IPS-NIHi7 (cell line): ENCODE measurements around the gene SUGCT.

Source experiments
- DNase-seq: peaks from one replicate; pipeline ENCODE4 v3.0.0; 2012; ENCODE audit warnings: mixed read lengths; ENCODE audit errors: extremely low spot score

Gene SUGCT

DNA sequence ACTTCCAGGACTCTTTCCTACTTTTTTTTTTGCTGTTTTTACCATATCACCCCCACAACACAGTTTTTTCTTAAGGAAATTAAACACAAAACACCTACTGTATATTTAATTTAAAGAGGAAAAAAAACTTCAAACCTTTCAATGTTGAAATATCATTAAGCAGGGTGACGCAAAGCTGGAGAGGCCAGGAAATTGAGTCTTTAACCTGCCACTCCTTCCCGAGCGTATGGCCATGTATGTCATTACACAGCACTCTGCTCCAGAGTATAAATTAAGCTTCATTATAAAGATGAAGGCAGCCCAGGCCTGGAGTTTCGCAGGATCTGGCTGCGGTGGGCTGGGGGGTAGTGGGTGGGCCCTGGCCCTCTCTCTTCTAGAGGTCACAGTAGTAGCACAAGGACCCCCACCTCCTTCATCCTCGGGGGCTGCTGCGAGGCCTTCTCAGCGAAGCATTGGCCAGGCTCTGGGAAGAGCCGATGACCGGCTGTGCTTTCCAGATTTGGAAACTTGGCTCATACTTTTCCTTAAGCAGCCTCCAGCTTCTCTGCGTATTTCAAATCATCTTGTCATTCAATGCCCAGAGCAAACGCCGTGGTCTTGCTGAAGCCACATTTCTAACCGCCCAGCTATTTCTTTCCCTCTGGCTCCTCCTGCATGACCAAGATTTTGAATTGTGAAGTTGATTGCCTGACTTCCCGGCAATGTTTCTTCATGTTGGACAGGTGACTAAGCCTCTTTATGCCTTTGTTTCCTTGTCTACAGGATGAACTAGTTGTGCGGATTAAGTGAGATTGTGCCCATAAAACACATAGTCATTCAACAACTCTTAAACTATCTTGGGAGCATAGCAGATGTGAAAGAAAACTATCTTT is 765.1 kb downstream of the SUGCT start:
- no peak for DNase-seq

DNA sequence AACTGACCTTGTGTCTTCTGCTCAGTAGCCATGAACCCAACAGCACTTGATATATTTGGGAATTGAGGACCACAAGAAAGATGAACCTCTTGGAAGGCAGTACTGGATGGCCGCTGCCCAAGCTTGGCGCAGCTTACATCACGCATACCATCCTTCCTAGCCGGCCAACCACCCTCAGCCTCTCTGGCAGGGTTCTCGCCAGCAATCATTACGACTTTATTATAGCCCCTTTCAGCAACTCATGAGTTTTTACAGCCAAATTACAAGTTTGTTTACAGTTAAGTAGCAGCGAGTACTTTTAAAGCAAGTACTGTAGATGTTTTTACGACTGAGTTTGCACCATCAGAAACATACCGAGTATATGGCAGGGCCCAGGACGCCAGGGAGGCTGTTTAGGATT is 769.1 kb downstream of the SUGCT start:
- no peak for DNase-seq

DNA sequence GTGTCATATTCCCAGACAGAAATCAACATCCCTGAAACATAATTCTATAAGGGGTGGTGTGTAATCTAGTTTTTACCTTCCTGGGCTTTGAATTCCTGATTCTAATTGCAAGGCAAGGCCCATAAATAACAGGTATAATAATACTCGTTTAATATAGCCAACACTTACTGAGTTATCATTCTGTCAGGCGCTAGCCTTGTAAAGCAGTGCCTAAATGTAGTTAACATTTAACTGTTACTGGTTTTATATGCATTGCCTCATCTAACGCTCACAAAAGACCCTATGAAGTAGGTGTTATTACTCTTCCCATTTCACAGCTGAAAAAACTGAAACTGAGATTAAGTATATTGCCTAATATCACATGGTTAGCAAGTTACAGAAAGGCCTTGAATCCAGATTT is 772.5 kb downstream of the SUGCT start:
- DNase-seq, result no peak

DNA sequence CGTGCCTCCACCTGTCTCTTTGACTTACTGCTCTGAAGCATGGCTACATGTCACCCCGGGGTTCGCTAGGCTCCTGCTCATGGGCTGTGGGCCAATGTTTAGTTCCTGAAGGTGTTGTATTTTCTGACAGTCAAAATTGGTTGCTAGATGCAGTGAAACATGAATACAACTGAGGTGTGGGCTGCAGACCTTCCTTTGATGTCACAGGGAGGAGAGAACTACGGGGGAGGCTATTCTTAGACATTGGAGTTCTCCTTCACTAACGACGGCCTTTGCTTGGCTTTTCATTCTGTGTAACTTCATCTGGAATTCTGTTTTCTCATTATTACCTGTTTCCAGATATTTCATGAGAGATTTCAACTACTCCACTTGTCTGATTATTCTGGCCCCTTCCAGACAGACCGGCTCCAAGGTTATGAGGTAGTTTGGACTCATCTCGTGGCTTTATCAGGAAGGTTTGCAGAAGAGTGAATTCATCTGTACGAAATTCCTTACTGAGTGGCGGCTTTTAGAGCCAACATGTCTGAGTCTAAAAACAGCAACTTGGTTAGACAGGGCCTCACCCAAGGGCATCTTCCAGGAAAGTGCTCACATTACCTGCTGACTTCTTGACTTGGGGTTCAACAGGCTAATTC is 774.7 kb downstream of the SUGCT start:
- no peak for DNase-seq
